OCI-LY1 (cell line): ENCODE data around the gene AGMO.

Experiments
- H2AFZ ChIP-seq: fragments of 200-600 bp; sonication (generic), shearing (Covaris generic); 2 replicates; pipeline ENCODE4 v1.6.0; 2014; ENCODE audit warnings: antibody characterized with exemption, mild to moderate bottlenecking, low read length
- H3F3A ChIP-seq: fragments of 200-600 bp; sonication (generic), shearing (Covaris generic); 2 replicates; pipeline ENCODE4 v1.6.0; 2014; ENCODE audit warnings: mild to moderate bottlenecking, antibody characterized with exemption, low read length, moderate library complexity; ENCODE audit not compliant: insufficient read depth
- H3K27ac ChIP-seq: fragments of 200-600 bp; sonication (generic); 2 replicates; pipeline ENCODE4 v1.5.1; 2014; ENCODE audit warnings: low read length, mixed run types, mild to moderate bottlenecking, low read depth; ENCODE audit not compliant: poor library complexity, severe bottlenecking
- H3K27me3 ChIP-seq: fragments of 200-600 bp; sonication (generic); 2 replicates; pipeline ENCODE4 v1.6.0; 2014; ENCODE audit warnings: antibody characterized with exemption, mild to moderate bottlenecking, low read length, moderate library complexity; ENCODE audit not compliant: insufficient read depth
- H3K36me3 ChIP-seq: fragments of 200-600 bp; sonication (generic); 2 replicates; pipeline ENCODE4 v1.6.1; 2014; ENCODE audit warnings: mild to moderate bottlenecking, antibody characterized with exemption, low read length, moderate library complexity, mixed read lengths; ENCODE audit not compliant: insufficient read depth
- H3K4me1 ChIP-seq: fragments of 200-600 bp; sonication (generic); 2 replicates; pipeline ENCODE4 v1.5.1; 2014; ENCODE audit warnings: mild to moderate bottlenecking, low read length, moderate library complexity; ENCODE audit not compliant: insufficient read depth, severe bottlenecking
- H3K4me2 ChIP-seq: fragments of 200-600 bp; sonication (generic), shearing (Covaris generic); 2 replicates; pipeline ENCODE4 v1.6.1; 2014; ENCODE audit warnings: low read length
- H3K4me3 ChIP-seq: fragments of 200-600 bp; sonication (generic); 2 replicates; pipeline ENCODE4 v1.5.1; 2014; ENCODE audit warnings: low read length, low read depth, mild to moderate bottlenecking, mixed read lengths; ENCODE audit not compliant: poor library complexity, severe bottlenecking
- H3K79me2 ChIP-seq: fragments of 200-600 bp; shearing (Covaris generic); 2 replicates; pipeline ENCODE4 v1.6.1; 2016; ENCODE audit warnings: mixed run types, low read length, mixed read lengths; ENCODE audit not compliant: insufficient read depth
- H3K9ac ChIP-seq: fragments of 200-600 bp; sonication (generic), shearing (Covaris generic); 2 replicates; pipeline ENCODE4 v1.6.1; 2014; ENCODE audit warnings: mild to moderate bottlenecking, low read length, mixed read lengths
- H3K9me2 ChIP-seq: fragments of 200-600 bp; sonication (generic), shearing (Covaris generic); 2 replicates; pipeline ENCODE4 v1.6.1; 2014; ENCODE audit warnings: low read depth, mild to moderate bottlenecking, low read length, mixed read lengths
- H3K9me3 ChIP-seq: fragments of 200-600 bp; shearing (Covaris generic); 2 replicates; pipeline ENCODE4 v1.6.1; 2014; ENCODE audit warnings: low read length, mixed read lengths
- H4K20me1 ChIP-seq: fragments of 200-600 bp; sonication (generic), shearing (Covaris generic); 2 replicates; pipeline ENCODE4 v1.6.0; 2016; ENCODE audit warnings: mild to moderate bottlenecking, low read length; ENCODE audit not compliant: insufficient read depth
- EZH2 ChIP-seq: fragments of 200-600 bp; sonication (generic), shearing (Covaris generic); IDR thresholded peaks from 2 replicates; pipeline ENCODE4 v1.8.0; 2017; ENCODE audit warnings: borderline replicate concordance, mixed run types, mild to moderate bottlenecking, antibody characterized with exemption, low read length, moderate library complexity, mixed read lengths
- TF ChIP-seq, protein P1 (sequence below): fragments of 200-600 bp; sonication (generic), shearing (Covaris generic); IDR thresholded peaks from 2 replicates; pipeline ENCODE4 v1.5.1; 2017; ENCODE audit warnings: mild to moderate bottlenecking, antibody characterized with exemption, low read length, moderate library complexity, mixed read lengths

Gene AGMO

DNA sequence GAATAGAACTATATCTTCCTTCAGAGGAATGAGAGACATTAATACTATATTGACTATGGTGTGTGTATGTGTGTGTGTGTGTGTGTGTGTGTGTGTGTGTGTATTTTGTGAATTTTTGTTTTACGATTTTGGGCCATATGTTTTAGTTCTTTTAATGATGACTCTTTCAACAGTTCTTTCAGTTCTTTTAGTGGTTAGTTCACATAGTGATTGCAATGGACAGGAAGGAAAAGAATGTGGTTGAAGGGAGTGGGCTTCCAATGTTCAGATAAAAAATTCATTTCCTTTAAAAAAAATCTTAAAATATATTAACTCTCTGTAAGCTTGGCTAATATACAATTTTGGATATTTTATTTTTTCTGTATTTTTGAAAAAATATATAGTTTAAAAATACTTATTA, 343.6 kb downstream of the AGMO start:
- Histone ChIP-seq H2AFZ (no peak overlapping the region), H3K27ac (no peak overlapping the region), H3K79me2 (no peaks in the 10 kb centered on the region), H3K9ac (no peak overlapping the region), H3K27me3 (no peaks in the 10 kb centered on the region), H3K4me1 (no peaks in the 10 kb centered on the region), H3K9me2 (no peaks in the 10 kb centered on the region), H3K9me3 (no peaks in the 10 kb centered on the region), H3K4me2 (no peak overlapping the region), H4K20me1 (no peaks in the 10 kb centered on the region), H3F3A (no peaks in the 10 kb centered on the region), H3K36me3 (no peaks in the 10 kb centered on the region), H3K4me3 (no peak overlapping the region)
- TF ChIP-seq EZH2, result no peak
- TF ChIP-seq, protein P1, sequence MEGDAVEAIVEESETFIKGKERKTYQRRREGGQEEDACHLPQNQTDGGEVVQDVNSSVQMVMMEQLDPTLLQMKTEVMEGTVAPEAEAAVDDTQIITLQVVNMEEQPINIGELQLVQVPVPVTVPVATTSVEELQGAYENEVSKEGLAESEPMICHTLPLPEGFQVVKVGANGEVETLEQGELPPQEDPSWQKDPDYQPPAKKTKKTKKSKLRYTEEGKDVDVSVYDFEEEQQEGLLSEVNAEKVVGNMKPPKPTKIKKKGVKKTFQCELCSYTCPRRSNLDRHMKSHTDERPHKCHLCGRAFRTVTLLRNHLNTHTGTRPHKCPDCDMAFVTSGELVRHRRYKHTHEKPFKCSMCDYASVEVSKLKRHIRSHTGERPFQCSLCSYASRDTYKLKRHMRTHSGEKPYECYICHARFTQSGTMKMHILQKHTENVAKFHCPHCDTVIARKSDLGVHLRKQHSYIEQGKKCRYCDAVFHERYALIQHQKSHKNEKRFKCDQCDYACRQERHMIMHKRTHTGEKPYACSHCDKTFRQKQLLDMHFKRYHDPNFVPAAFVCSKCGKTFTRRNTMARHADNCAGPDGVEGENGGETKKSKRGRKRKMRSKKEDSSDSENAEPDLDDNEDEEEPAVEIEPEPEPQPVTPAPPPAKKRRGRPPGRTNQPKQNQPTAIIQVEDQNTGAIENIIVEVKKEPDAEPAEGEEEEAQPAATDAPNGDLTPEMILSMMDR, result no peak

DNA sequence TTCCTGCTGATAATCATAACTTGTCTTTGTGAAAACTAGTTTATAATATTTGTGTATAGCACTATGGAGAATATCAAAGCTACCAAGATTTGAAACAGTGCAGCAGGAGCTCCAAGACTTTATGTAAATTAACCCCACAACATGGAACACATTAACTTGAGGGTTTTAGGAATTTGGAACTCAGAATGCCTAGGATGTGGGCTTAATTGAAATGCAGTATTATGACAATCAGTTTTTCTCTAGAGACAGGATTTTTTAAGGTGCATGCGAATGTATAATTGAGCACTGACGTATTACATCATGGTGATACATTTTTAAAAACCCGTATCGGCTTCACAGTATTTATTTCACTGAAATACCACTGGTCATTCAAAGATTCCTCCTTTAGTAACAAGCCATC, 346.2 kb downstream of the AGMO start:
- Histone ChIP-seq H3K27ac (no peak overlapping the region), H4K20me1 (no peaks in the 10 kb centered on the region), H3K36me3 (no peaks in the 10 kb centered on the region), H3K27me3 (no peaks in the 10 kb centered on the region), H3K9me2 (no peaks in the 10 kb centered on the region), H3K9ac (no peak overlapping the region), H3K4me1 (no peaks in the 10 kb centered on the region), H3K9me3 (no peaks in the 10 kb centered on the region), H2AFZ (no peak overlapping the region), H3K4me3 (no peak overlapping the region), H3K79me2 (no peaks in the 10 kb centered on the region), H3K4me2 (no peak overlapping the region), H3F3A (no peaks in the 10 kb centered on the region)
- TF ChIP-seq EZH2, result no peak
- TF ChIP-seq, protein P1, result no peak

DNA sequence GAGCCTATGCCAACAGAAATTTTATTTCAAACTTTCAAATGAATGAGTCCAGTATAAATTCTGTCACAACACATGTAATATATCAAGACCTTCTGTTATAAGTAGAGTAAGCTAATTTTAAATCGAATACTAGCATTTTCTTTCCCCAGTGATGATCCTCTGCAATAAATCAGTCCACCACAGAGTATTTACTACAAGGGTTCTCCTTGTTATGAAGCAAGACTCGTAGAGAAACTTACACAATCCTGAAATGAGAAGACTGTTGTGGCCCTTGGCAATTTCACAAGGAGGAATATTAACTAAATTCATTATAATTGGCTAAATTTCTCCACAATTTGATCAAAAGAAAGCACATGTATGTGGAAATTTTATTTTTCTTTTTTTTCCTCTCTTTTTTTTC, 346.8 kb downstream of the AGMO start:
- H4K20me1 ChIP-seq, result no peaks in the 10 kb centered on the region
- H3F3A ChIP-seq, result no peaks in the 10 kb centered on the region
- H3K27me3 ChIP-seq, result no peaks in the 10 kb centered on the region
- H3K4me2 ChIP-seq, result no peak overlapping the region
- TF ChIP-seq, protein P1, result no peak
- TF ChIP-seq EZH2, result no peak
- no peaks in the 10 kb centered on the region for H3K9me3 ChIP-seq
- no peak overlapping the region for H3K27ac ChIP-seq
- H2AFZ ChIP-seq, result no peak overlapping the region
- H3K9me2 ChIP-seq, result no peaks in the 10 kb centered on the region
- H3K36me3 ChIP-seq, result no peaks in the 10 kb centered on the region
- no peak overlapping the region for H3K9ac ChIP-seq
- H3K79me2 ChIP-seq, result no peaks in the 10 kb centered on the region
- H3K4me1 ChIP-seq, result no peaks in the 10 kb centered on the region
- H3K4me3 ChIP-seq, result no peak overlapping the region
